Upper lobe of left lung (tissue), 6 donors: ENCODE measurements around the gene OR6J1. TPM values are rescaled to one million over a fixed set of nuclear protein-coding genes. Genes with fewer than 3 reads are reported as not detected.
A peak's percentile ranks its signal among the peaks of the same experiment; 100 is the strongest.
"Not testable (repeated sequence)": the region's sequence is repeated elsewhere in the genome, so short reads cannot be mapped to it uniquely, and the experiment has no call there.

Experiments
- ATAC-seq, 2 donors: fragments of 200-7000 bp; cut with Tn5 transposase; one replicate each; pipeline ENCODE4 v1.9.1; 2022; ENCODE audit warnings: mild to moderate bottlenecking in 2 of 2, moderate library complexity in 2 of 2; ENCODE audit not compliant: low FRiP score in 2 of 2
- DNase-seq, 2 donors: peaks; one replicate each; pipeline ENCODE4 v3.0.0-alpha.2; 2019 to 2020
- H3K27ac ChIP-seq, 4 donors: fragments of 200-600 bp; sonication (generic); one replicate each; pipeline ENCODE4 v1.5.1; 2016 to 2019
- H3K27me3 ChIP-seq, 4 donors: fragments of 200-600 bp; sonication (generic); one replicate each; pipeline ENCODE4 v1.5.1; 2017 to 2019
- H3K36me3 ChIP-seq, 4 donors: fragments of 200-600 bp; sonication (generic); one replicate each; pipeline ENCODE4 v1.5.1; 2016 to 2019
- H3K4me1 ChIP-seq, 4 donors: fragments of 200-600 bp; sonication (generic); one replicate each; pipeline ENCODE4 v1.5.1; 2018 to 2019
- H3K4me3 ChIP-seq, 4 donors: fragments of 200-600 bp; sonication (generic); one replicate each; pipeline ENCODE4 v1.5.1; 2017 to 2019; ENCODE audit warnings: mild to moderate bottlenecking in 2 of 4, moderate library complexity in 1 of 4
- H3K9me3 ChIP-seq, 4 donors: fragments of 200-600 bp; sonication (generic); one replicate each; pipeline ENCODE4 v1.5.1; 2018 to 2019
- CTCF ChIP-seq, 6 experiments: fragments of 450-650 bp in 4 of 6; fragments of 200-600 bp in 2 of 6; sonication (generic) in 2 of 6; IDR thresholded peaks; one replicate each; pipeline ENCODE4 v1.5.1; 2016 to 2019; ENCODE audit warnings: antibody characterized with exemption in 6 of 6
- EP300 ChIP-seq, 4 donors: sonication (generic); formaldehyde crosslinking; IDR thresholded peaks; one replicate each; pipeline ENCODE4 v1.5.1; 2017; ENCODE audit warnings: antibody characterized with exemption in 4 of 4, control low read depth in 2 of 4
- POLR2A ChIP-seq, 4 donors: fragments of 450-650 bp; IDR thresholded peaks; one replicate each; pipeline ENCODE4 v1.5.1; 2016 to 2017; ENCODE audit warnings: antibody characterized with exemption in 4 of 4, mild to moderate bottlenecking in 2 of 4
- POLR2AphosphoS5 ChIP-seq, 2 donors: sonication (generic); formaldehyde crosslinking; IDR thresholded peaks; one replicate each; pipeline ENCODE4 v1.5.1; 2017; ENCODE audit warnings: antibody characterized with exemption in 2 of 2
- WGBS, 2 donors: methylation state at CpG; one replicate each; pipeline ENCODE4 v1.1.5; 2017 to 2018; 5-methylcytosine and 5-hydroxymethylcytosine counted together
- total RNA-seq, 6 donors: library from RNA; depleted of rRNA in 4 of 6; stranded (reverse); fragments of >200 nt in 4 of 6; gene quantifications; one replicate each; pipeline versions ENCODE4 v1.1.0 to v1.2.1, GENCODE V29; 2016 to 2021
- donor health status: DM: no; HTN: no; CAD: no; lungs with moderate emphysema.
- donor health status: DM: no; HTN: yes; CAD: no; lungs with severe emphysema.

The OR6J1 gene
- total RNA-seq, 6 donors from 2014 or later, result 0.30 TPM; not detected in 5

GRCh38 chr14:22648506-22648905 is 4.4 kb upstream of the OR6J1 start:
- Histone ChIP-seq H3K36me3 (no peaks in the 10 kb centered on the region), H3K27me3 (no peaks in the 10 kb centered on the region), H3K9me3 (no peaks in the 10 kb centered on the region), H3K27ac (no peak overlapping the region), H3K4me3 (no peak overlapping the region), H3K4me1 (no peaks in the 10 kb centered on the region)
- no peak for TF ChIP-seq CTCF (IDR thresholded peaks at IDR 0.05)
- TF ChIP-seq POLR2A (IDR thresholded peaks at IDR 0.05), result no peak
- no peak for TF ChIP-seq EP300 (IDR thresholded peaks at IDR 0.05)
- no peak for TF ChIP-seq POLR2AphosphoS5 (IDR thresholded peaks at IDR 0.05)
- 74 to 81% methylated on average over 2 of the region's 2 CpGs for WGBS, 2 donors
- DNase-seq (no peak), ATAC-seq (peak in 1 of 2 donors; percentile 56)

- no peak for ATAC-seq
Measured at GRCh38 chr14:22646570-22647254, 2.6 kb upstream of the OR6J1 start.

GRCh38 chr14:22641846-22642245 is 2.3 kb downstream of the OR6J1 start:
- Histone ChIP-seq H3K27me3 (no peaks in the 10 kb centered on the region), H3K27ac (no peak overlapping the region), H3K36me3 (no peaks in the 10 kb centered on the region), H3K4me1 (no peaks in the 10 kb centered on the region), H3K4me3 (no peak overlapping the region), H3K9me3 (no peaks in the 10 kb centered on the region)
- no peak for TF ChIP-seq POLR2AphosphoS5 (IDR thresholded peaks at IDR 0.05)
- no peak for TF ChIP-seq POLR2A (IDR thresholded peaks at IDR 0.05)
- TF ChIP-seq CTCF (IDR thresholded peaks at IDR 0.05), result no peak
- TF ChIP-seq EP300 (IDR thresholded peaks at IDR 0.05), result no peak
- DNase-seq (no peak), ATAC-seq (no peak)
- WGBS, 2 donors, result 76% methylated on average over 3 of the region's 3 CpGs

More at GRCh38 chr14:22646570-22647254, 2.6 kb upstream of the OR6J1 start:
- DNase-seq, result no peak
- Histone ChIP-seq H3K4me1 (no peaks in the 10 kb centered on the region), H3K36me3 (no peaks in the 10 kb centered on the region), H3K4me3 (no peak overlapping the region), H3K27me3 (no peaks in the 10 kb centered on the region), H3K27ac (no peak overlapping the region), H3K9me3 (no peaks in the 10 kb centered on the region)
- TF ChIP-seq EP300 (IDR thresholded peaks at IDR 0.05), result no peak
- no peak for TF ChIP-seq POLR2A (IDR thresholded peaks at IDR 0.05)
- no peak for TF ChIP-seq POLR2AphosphoS5 (IDR thresholded peaks at IDR 0.05)
- no peak for TF ChIP-seq CTCF (IDR thresholded peaks at IDR 0.05)
- 80 to 90% methylated on average over 4 of the region's 4 CpGs for WGBS, 2 donors

- H3K27ac ChIP-seq, result no peak overlapping the region
- no peak overlapping the region for H3K4me3 ChIP-seq
- ATAC-seq, result no peak
- no peaks in the 10 kb centered on the region for H3K9me3 ChIP-seq
- no peaks in the 10 kb centered on the region for H3K4me1 ChIP-seq
- no peak for DNase-seq
- no peaks in the 10 kb centered on the region for H3K36me3 ChIP-seq
- TF ChIP-seq POLR2A (IDR thresholded peaks at IDR 0.05), result no peak
- no peak for TF ChIP-seq POLR2AphosphoS5 (IDR thresholded peaks at IDR 0.05)
- TF ChIP-seq CTCF (IDR thresholded peaks at IDR 0.05), result no peak
- no peak for TF ChIP-seq EP300 (IDR thresholded peaks at IDR 0.05)
- H3K27me3 ChIP-seq, result no peaks in the 10 kb centered on the region
Measured at GRCh38 chr14:22640192-22640591, 4.0 kb downstream of the OR6J1 start.

- not testable (repeated sequence) for DNase-seq, H3K36me3 ChIP-seq, H3K9me3 ChIP-seq, H3K4me3 ChIP-seq, H3K4me1 ChIP-seq, H3K27me3 ChIP-seq, ATAC-seq, H3K27ac ChIP-seq
- WGBS, 2 donors, result 25 to 57% methylated on average over 1 of the region's 1 CpG
Measured at GRCh38 chr14:22635980-22636379, 8.2 kb downstream of the OR6J1 start.
